ENCODE results near the gene SPO11. TPM values are rescaled to one million over a fixed set of nuclear protein-coding genes. Genes with fewer than 3 reads are reported as not detected.

The SPO11 gene
- total RNA-seq, 1 experiment from 2014 or later, result not detected

DNA sequence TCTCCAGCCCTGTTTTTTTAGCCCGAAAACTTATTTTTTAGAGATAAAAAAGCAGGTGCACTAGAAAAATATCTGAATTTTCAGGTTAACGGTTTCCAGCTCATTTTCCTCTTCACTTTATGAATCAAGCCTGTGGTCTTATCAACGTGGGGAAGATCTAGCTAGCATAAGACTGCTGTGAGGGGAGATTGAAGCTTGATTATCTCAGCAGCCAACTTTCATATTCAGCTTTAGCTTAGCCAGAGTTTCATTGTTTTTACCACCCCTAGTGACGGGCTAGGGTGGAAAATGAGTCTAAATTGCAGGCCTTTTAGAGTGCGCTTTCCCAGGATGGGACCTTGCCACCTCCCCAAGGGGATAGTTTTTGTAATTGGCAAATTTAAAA, 49.7 kb downstream of the SPO11 start:
- Histone ChIP-seq H3K4me3 (no peak overlapping the region), H3K79me2 (ENCODE audit: low read depth) (no peaks in the 10 kb centered on the region), H3K9me3 (ENCODE audit: insufficient read depth, low read depth) (no peaks in the 10 kb centered on the region), H4K20me1 (ENCODE audit: insufficient read depth) (peaks cover 15% of the 10 kb centered on the region; the same call in 1 of the 2 replicates), H3K27ac (no peak overlapping the region), H3K4me1 (replicated peaks; ENCODE audit: insufficient read depth) (no peaks in the 10 kb centered on the region), H3K4me2 (no peak overlapping the region), H3K9me2 (ENCODE audit: insufficient read depth) (no peaks in the 10 kb centered on the region), H3K36me3 (ENCODE audit: low read depth) (peaks cover 21% of the 10 kb centered on the region; the same call in 1 of the 2 replicates), H3K27me3 (ENCODE audit: insufficient read depth, low read depth) (no peaks in the 10 kb centered on the region), H2AFZ (no peak overlapping the region), H3F3A (ENCODE audit: insufficient read depth, low read depth) (peaks cover 25% of the 10 kb centered on the region)
- POLR2A ChIA-PET (ENCODE audit: unreplicated experiment), result no interaction called here
- no peak for TF ChIP-seq EZH2 (IDR thresholded peaks at IDR 0.05; ENCODE audit: low read depth)
- TF ChIP-seq, protein P1, sequence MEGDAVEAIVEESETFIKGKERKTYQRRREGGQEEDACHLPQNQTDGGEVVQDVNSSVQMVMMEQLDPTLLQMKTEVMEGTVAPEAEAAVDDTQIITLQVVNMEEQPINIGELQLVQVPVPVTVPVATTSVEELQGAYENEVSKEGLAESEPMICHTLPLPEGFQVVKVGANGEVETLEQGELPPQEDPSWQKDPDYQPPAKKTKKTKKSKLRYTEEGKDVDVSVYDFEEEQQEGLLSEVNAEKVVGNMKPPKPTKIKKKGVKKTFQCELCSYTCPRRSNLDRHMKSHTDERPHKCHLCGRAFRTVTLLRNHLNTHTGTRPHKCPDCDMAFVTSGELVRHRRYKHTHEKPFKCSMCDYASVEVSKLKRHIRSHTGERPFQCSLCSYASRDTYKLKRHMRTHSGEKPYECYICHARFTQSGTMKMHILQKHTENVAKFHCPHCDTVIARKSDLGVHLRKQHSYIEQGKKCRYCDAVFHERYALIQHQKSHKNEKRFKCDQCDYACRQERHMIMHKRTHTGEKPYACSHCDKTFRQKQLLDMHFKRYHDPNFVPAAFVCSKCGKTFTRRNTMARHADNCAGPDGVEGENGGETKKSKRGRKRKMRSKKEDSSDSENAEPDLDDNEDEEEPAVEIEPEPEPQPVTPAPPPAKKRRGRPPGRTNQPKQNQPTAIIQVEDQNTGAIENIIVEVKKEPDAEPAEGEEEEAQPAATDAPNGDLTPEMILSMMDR (conservative IDR thresholded peaks at IDR 0.05), result no peak
- DNase-seq, result no peak
- CTCF ChIA-PET, result interaction anchor here (0.7 kb wide), 1 partner anchor 98 kb away, joined by 3 read pairs; no protein-coding TSS in a partner anchor
- intact Hi-C loops (cut with micrococcal nuclease; ENCODE audit: unreplicated experiment), result no loop called here
- BruUV-seq (replicated peaks), result no TSS peak

GRCh38 chr20:57380081-57380750, 50.6 kb downstream of the SPO11 start:
- no TSS peak for BruUV-seq (replicated peaks)
- POLR2A ChIA-PET (ENCODE audit: unreplicated experiment), result no interaction called here
- no peak overlapping the region for H3K27ac ChIP-seq
- H3F3A ChIP-seq (ENCODE audit: insufficient read depth, low read depth), result peaks cover 25% of the 10 kb centered on the region
- H3K79me2 ChIP-seq (ENCODE audit: low read depth), result no peaks in the 10 kb centered on the region
- H3K9me2 ChIP-seq (ENCODE audit: insufficient read depth), result no peaks in the 10 kb centered on the region
- no peak for TF ChIP-seq EZH2 (IDR thresholded peaks at IDR 0.05; ENCODE audit: low read depth)
- TF ChIP-seq, protein P1 (conservative IDR thresholded peaks at IDR 0.05), result no peak
- H3K36me3 ChIP-seq (ENCODE audit: low read depth), result peaks cover 15% of the 10 kb centered on the region; the same call in 1 of the 2 replicates
- H3K27me3 ChIP-seq (ENCODE audit: insufficient read depth, low read depth), result no peaks in the 10 kb centered on the region
- intact Hi-C loops (cut with micrococcal nuclease; ENCODE audit: unreplicated experiment), result loop anchor here (5.0 kb wide), 2 partner anchors 212 to 827 kb away; no protein-coding TSS in a partner anchor
- no peak overlapping the region for H2AFZ ChIP-seq
- H3K4me3 ChIP-seq, result no peak overlapping the region
- H3K4me1 ChIP-seq (replicated peaks; ENCODE audit: insufficient read depth), result no peaks in the 10 kb centered on the region
- CTCF ChIA-PET, result interaction anchor here (0.7 kb wide), 1 partner anchor 97 kb away, joined by 3 read pairs; no protein-coding TSS in a partner anchor
- no peak overlapping the region for H3K4me2 ChIP-seq
- no peak for DNase-seq
- H3K9me3 ChIP-seq (ENCODE audit: insufficient read depth, low read depth), result no peaks in the 10 kb centered on the region
- H4K20me1 ChIP-seq (ENCODE audit: insufficient read depth), result peaks cover 15% of the 10 kb centered on the region; the same call in 1 of the 2 replicates

DNA sequence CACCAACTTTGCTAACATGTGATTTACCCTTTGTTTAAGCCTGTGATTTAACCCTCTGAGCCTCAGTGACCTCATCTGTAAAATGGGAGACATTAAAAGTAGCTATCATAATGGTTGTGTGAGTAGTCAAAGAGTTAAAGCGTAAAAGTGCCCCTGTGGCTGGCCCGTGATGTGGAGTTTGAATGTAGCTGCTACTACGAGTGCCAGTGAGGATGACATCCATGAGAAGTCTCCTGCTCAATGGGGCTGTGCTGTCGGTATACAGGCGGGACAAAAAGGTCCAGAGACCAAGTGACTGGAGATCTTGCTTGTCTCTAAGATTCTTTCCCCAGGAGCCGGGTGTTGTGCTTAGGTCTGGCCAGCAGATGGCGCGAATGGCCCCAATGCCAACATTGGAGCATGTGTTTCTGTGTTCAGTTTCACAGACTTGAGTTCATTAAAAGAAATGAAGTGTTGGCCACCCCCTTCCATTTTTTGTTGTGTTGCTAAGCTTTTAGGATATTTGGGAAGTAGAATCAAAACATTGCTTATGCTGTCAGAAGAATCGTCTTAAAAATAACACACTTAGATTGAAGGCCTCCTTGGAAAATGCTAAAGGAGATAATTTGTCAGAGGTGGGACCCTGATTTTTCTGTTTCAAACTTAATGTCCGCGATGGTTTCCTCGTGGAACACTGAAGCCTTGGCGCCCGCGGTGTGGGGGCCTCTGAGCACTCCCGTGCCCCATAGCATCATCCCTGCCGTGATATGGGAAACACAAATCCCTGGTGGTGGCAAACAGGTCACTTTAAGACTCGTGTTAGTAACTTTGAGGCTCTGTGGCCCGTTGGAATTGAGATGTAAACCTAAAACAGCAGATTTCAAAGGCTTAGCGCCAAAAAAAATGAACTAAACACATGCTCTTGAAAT, 52.2 kb downstream of the SPO11 start:
- H3K79me2 ChIP-seq (ENCODE audit: low read depth), result no peaks in the 10 kb centered on the region
- peak; percentile 68 to 82 for DNase-seq
- H3K4me1 ChIP-seq (replicated peaks; ENCODE audit: insufficient read depth), result no peaks in the 10 kb centered on the region
- H3K9me2 ChIP-seq (ENCODE audit: insufficient read depth), result no peaks in the 10 kb centered on the region
- intact Hi-C loops (cut with micrococcal nuclease; ENCODE audit: unreplicated experiment), result loop anchor here (1.0 to 5.0 kb wide), 3 partner anchors 113 to 825 kb away; no protein-coding TSS in a partner anchor
- no peaks in the 10 kb centered on the region for H3K27me3 ChIP-seq (ENCODE audit: insufficient read depth, low read depth)
- H2AFZ ChIP-seq, result no peak overlapping the region
- POLR2A ChIA-PET (ENCODE audit: unreplicated experiment), result interaction anchor here (0.7 kb wide), 1 partner anchor 763 kb away, joined by 3 read pairs; no protein-coding TSS in a partner anchor
- no peak overlapping the region for H3K27ac ChIP-seq
- no TSS peak for BruUV-seq (replicated peaks)
- no peak overlapping the region for H3K4me2 ChIP-seq
- H4K20me1 ChIP-seq (ENCODE audit: insufficient read depth), result peaks cover 15% of the 10 kb centered on the region; the same call in 1 of the 2 replicates
- H3F3A ChIP-seq (ENCODE audit: insufficient read depth, low read depth), result peaks cover 25% of the 10 kb centered on the region
- H3K9me3 ChIP-seq (ENCODE audit: insufficient read depth, low read depth), result no peaks in the 10 kb centered on the region
- no peak overlapping the region for H3K4me3 ChIP-seq
- peaks cover 10% of the 10 kb centered on the region; the same call in 1 of the 2 replicates for H3K36me3 ChIP-seq (ENCODE audit: low read depth)
- TF ChIP-seq EZH2 (IDR thresholded peaks at IDR 0.05; ENCODE audit: low read depth), result no peak
- TF ChIP-seq, protein P1 (conservative IDR thresholded peaks at IDR 0.05), result peak; percentile 95
- CTCF ChIA-PET, result no interaction called here
